ENCODE results near the gene CYFIP1.

GRCh38 chr15:22978691-22979237 is 1.4 kb downstream of the CYFIP1 start:
- no peak for TF ChIP-seq CTCF (IDR thresholded peaks at IDR 0.05; ENCODE audit: low read depth, low read length)
- TF ChIP-seq POLR2A (IDR thresholded peaks at IDR 0.05; ENCODE audit: extremely low read depth, insufficient read length): no peak
- TF ChIP-seq MYC (IDR thresholded peaks at IDR 0.05; ENCODE audit: low read depth, low read length): no peak
- peak; percentile 29; the same call in 1 of the 2 replicates for TF ChIP-seq MAX (IDR thresholded peaks at IDR 0.05; ENCODE audit: low read depth, low read length)

Data from NB4 (cell line).